Measurements from ENCODE around the gene FRMD4A.

DNA sequence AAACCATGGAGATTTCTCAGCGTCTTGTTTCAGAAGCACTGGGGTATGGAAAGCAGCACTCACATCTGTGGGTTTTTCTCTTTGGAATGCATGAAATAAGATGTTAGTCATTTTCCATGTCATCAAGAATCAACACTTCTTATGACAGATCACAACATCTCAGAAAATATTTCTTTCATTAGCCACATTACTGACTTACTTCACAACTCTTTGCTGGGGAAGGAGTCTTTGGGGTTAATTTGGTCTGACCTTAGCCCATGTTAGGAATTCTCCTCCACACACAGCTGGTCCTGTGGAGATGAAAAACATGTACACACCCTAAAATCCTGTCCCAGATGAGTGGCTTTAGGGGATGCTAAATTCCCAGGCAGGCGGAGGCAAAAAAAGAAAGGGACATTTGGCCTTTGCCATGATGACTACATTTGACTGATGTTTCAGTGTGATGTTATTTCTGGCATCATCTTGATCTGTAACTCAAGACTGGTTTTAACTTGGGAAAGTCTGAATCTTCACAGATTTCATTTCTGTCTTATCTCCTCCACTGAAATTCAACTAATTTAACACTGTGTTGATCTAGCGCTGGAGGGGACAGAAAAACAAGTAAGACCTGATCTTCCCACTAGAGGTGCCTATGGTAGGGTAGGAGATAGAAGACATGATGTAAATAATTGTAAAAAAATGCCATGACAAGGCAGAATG is 380.7 kb downstream of the FRMD4A start:
- TF ChIP-seq, protein P1, sequence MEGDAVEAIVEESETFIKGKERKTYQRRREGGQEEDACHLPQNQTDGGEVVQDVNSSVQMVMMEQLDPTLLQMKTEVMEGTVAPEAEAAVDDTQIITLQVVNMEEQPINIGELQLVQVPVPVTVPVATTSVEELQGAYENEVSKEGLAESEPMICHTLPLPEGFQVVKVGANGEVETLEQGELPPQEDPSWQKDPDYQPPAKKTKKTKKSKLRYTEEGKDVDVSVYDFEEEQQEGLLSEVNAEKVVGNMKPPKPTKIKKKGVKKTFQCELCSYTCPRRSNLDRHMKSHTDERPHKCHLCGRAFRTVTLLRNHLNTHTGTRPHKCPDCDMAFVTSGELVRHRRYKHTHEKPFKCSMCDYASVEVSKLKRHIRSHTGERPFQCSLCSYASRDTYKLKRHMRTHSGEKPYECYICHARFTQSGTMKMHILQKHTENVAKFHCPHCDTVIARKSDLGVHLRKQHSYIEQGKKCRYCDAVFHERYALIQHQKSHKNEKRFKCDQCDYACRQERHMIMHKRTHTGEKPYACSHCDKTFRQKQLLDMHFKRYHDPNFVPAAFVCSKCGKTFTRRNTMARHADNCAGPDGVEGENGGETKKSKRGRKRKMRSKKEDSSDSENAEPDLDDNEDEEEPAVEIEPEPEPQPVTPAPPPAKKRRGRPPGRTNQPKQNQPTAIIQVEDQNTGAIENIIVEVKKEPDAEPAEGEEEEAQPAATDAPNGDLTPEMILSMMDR (IDR thresholded peaks at IDR 0.05; ENCODE audit: insufficient read depth, low read length, poor library complexity, severe bottlenecking) = no peak
- TF ChIP-seq EZH2phosphoT487 (conservative IDR thresholded peaks at IDR 0.05; ENCODE audit: low read length) = no peak

Data from SU-DHL-6 (cell line).